Measurements from ENCODE around the gene STX1B.
A peak's percentile ranks its signal among the peaks of the same experiment; 100 is the strongest.

Gene STX1B

GRCh38 chr16:31010585-31011325 is at the start of gene STX1B:
STX1B (minus strand) TSS chr16:31010638; CDS start chr16:31010396, 242 bp downstream.
- intact Hi-C loops (cut with DNase I), result no loop called here
- peak; percentile 22 to 84 (median 71) for DNase-seq

DNA sequence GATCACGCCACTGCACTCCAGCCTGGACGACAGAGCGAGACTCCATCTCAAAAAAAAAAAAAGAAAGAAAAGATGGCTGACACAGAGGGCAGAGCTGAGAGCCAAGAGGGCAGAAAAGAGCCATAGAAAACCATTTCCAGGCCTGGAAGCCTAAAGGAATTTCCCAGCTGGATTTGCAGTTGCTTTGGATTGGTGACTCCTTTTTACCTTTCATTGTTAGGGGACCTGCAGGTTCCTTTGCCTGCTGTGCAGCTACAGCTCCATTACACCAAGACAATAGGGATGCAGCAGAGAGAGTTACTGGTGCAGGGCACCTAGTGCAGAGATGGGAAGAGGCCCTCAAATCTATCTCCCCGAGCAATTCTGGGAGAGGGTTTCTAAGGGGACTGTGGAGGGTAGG is 45.2 kb upstream of the STX1B start:
- intact Hi-C loops (cut with DNase I), result no loop called here
- no peak for DNase-seq

GRCh38 chr16:31052114-31052513 is 41.7 kb upstream of the STX1B start:
- no peak for DNase-seq
- intact Hi-C loops (cut with DNase I), result no loop called here

DNA sequence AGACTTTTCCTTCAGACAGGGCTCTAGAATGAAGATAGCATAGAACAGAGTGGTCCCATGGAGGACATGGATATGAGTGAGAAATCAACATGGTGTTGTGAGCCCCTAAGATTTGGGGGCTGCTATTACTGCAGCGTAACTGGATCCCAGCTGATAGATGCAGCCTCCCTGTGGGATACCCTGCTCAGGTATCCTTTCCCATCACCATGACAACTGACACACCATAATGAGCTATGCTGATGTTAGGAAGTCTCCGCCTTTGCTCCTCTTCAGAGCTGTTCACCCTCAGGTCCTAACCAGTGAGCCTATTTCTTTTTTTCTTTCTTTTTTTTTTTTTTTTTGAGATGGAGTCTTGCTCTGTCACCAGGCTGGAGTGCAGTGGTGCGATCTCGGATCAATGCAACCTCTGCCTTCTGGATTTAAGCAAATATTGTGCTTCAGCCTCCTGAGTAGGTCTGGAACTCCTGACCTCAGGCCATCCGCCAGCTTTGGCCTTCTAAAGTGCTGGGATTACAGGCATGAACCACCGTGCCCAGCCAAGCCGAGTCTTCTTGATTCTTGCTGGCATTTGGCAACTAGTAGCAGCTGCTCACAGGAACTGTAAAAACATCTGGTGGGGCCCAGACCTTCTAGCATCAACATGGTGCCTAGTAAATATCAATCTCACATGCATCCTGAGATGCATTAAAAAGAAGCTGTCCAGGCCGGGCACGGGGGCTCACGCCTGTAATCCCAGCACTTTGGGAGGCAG is 40.0 kb upstream of the STX1B start:
- no peak for DNase-seq
- intact Hi-C loops (cut with DNase I), result no loop called here

DNA sequence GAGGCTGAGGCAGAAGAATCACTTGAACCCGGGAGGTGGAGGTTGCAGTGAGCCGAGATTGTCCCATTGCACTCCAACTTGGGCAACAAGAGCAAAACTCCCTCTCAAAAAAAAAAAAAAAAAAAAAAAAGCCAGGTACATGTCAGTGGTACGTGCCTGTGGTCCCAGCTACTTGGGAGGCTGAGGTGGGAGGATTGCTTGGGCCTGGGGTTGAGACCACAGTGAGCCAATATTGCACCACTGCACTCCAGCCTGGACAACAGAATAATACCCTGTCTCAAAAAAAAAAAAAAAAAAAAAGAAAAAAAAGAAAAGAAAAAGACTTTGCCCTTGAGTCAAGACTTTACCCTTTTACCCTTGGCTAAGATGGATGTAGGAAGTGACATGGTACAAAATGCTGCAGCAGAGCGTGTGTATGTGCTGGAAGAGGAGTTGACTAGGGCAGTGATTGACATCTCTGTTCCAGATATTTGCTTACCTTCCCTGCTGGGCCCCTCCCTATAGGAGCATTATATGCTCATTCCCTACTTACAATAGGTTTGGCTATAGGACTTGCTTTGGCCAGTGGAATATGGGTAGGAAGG is 33.6 kb upstream of the STX1B start:
- intact Hi-C loops (cut with DNase I), result no loop called here
- no peak for DNase-seq

DNA sequence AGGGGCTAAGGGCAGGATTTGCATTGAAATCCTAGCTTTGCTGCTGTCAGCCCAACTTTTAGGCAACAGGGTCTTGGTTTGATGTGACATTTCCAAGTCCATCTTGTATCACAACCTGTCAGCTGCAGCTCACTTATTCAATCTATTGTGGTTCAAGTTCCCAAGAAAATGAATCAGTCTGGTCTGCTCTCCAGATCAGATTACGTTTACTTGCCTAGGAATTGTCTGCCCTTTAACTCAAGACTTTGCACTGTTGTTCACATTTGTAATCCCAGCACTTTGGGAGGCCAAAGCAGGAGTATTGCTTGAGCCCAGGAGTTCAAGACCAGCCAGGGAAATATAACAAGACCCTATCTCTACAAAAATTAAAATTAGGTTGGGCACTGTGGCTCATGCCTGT is 32.9 kb upstream of the STX1B start:
- intact Hi-C loops (cut with DNase I), result no loop called here
- DNase-seq, result no peak

- intact Hi-C loops (cut with DNase I), result no loop called here
- DNase-seq, result no peak
Observed at GRCh38 chr16:31042866-31043265, 32.4 kb upstream of the STX1B start.

DNA sequence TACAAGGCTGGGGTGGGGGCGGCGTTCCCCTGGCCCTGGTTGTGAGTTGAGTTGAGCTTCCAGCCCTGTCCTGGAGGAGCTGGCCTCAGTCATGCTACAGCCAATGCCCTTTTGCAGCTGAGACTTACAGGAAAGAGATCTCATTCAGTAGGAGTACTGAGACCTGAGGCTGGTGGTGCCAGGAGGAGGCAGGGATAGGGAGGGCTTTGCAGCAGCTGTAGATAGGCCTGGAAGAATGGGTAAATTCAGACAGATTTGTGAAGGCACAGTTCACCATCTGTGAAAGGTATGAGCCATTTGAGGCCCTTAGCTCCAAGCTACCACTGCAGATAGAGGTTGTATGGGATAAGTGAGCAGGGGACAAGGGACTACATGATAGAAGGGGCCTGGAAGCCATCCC is 28.6 kb upstream of the STX1B start:
- peak in 11 of 42 donors; percentile 11 to 49 (median 27) for DNase-seq
- intact Hi-C loops (cut with DNase I), result loop anchor here (10.0 kb wide), 1 partner anchor 54 kb away; the partner anchor contains the start of gene HSD3B7

DNA sequence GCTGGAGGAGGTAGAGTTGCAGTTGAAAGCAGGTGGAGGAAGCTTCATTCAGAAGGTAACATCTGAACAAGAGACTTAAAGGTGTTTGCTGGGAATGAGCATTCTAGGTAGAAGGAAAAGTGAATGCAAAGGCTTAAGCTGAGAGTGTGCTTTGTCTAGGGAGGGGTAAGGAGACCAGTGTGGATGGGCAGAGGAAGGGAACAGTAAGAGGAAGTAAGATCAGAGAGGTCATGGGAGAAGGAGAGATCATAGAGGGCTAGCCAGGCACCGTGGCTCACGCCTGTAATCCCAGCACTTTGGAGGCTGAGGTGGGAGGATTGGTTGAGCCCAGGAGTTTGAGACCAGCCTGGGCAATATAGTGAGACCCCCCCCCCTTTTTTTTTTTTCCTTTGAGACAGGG is 26.3 kb upstream of the STX1B start:
- intact Hi-C loops (cut with DNase I), result loop anchor here (10.0 kb wide), 1 partner anchor 52 kb away; the partner anchor contains the start of gene HSD3B7
- DNase-seq, result no peak

- DNase-seq, result peak; percentile 88 to 97 (median 94)
Observed at GRCh38 chr16:31033709-31034492, 23.5 kb upstream of the STX1B start.

GRCh38 chr16:31032736-31033708 is 22.6 kb upstream of the STX1B start, which contains the start of gene STX4:
STX4 (plus strand) TSS chr16:31033558; CDS start chr16:31033806, 248 bp downstream.
- intact Hi-C loops (cut with DNase I), result loop anchor here (5.0 to 10.0 kb wide), 2 partner anchors 39 to 48 kb away; partner anchors contain the start of genes HSD3B7, ZNF646 and ZNF668
- peak; percentile 95 to 100 (median 98) for DNase-seq

More at GRCh38 chr16:31033709-31034492, 23.5 kb upstream of the STX1B start:
- intact Hi-C loops (cut with DNase I), result loop anchor here (5.0 to 10.0 kb wide), 2 partner anchors 38 to 49 kb away; partner anchors contain the start of genes HSD3B7, ZNF646 and ZNF668

GRCh38 chr16:31031276-31031675 is 20.8 kb upstream of the STX1B start:
- intact Hi-C loops (cut with DNase I), result loop anchor here (5.0 to 10.0 kb wide), 2 partner anchors 41 to 46 kb away; partner anchors contain the start of genes HSD3B7, ZNF646 and ZNF668
- DNase-seq, result no peak

- no peak for DNase-seq
- intact Hi-C loops (cut with DNase I), result no loop called here
Observed at GRCh38 chr16:31029272-31029671, 18.8 kb upstream of the STX1B start.

- intact Hi-C loops (cut with DNase I), result no loop called here
Observed at GRCh38 chr16:31025339-31025738, 14.9 kb upstream of the STX1B start.

DNA sequence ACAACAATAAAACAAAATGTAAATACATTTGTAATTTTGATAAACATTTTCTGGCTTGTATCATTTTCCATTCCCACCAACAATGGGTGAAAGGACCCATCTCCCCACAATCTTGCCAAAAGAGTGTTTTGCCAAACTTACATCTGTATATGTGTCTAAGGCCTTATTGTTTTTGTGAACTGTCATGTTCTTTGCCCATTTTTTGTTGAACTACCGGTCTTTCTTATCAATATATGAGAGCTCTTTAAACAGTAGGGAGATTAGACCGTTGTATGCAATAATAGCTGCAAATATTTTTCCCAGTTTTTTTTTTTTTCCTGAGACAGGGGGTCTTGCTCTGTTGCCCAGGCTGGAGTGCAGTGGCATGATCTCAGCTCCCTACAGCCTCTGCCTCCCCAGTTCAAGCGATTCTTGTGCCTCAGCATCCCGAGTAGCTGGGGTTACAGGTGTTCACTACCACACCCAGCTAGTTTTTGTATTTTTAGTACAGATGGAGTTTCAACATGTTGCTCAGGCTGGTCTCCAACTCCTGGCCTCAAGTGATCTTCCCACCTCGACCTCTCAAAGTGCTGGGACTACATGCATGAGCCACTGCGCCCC is 13.3 kb upstream of the STX1B start:
- intact Hi-C loops (cut with DNase I), result no loop called here
- no peak for DNase-seq

More at GRCh38 chr16:31025339-31025738, 14.9 kb upstream of the STX1B start:
- no peak for DNase-seq

DNA sequence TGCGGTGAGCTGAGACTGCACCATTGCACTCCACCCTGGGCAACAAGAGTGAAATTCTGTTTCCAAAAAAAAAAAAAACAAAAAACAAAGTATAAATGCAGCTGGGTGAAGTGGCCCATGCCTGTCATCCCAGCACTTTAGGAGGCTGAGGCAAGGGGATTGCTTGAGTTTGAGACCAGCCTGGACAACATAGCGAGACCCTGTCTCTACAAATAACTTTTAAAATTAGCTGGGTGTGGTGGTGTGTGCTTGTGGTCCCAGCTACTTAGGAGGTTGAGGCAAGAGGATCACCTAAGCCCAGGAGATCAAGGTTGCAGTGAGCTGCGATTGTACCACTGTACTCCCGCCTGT is 12.8 kb upstream of the STX1B start:
- intact Hi-C loops (cut with DNase I), result no loop called here
- no peak for DNase-seq

DNA sequence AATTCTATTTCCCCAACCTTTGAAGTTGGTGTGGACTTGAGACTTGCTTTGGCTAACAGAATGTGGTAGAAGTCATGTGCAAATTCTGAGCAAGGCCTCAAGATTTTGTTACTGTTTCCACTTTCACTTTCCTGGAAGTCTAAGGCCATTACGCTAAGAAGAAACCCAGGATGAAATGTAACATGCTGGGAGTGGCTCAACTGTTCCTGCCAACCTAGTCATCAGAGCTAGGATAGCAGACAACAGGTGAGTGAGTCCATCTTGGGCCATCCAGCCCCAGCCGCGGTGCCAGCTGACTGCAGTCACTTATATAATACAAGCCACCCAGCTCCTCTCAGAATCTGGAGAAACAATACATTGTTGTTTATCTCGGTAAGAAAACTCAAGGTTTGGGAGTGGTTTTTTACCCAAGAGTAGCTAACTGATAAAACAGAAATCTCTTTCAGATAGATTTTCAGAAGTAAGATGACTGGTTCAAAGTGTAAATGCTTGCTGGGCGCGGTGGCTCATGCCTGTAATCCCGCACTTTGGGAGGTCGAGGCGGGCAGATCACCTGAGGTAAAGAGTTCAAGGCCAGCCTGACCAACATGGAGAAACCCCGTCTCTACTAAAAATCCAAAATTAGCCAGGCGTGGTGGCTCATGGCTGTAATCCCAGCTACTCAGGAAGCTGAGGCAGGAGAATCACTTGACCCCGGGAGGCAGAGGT is 12.3 kb upstream of the STX1B start:
- no peak for DNase-seq
- intact Hi-C loops (cut with DNase I), result no loop called here

Measured in head of caudate nucleus (tissue), 42 donors.